Hepatocyte (in vitro differentiated cells): ENCODE data around the gene SLC25A2.

Source experiments
- EZH2 ChIP-seq: fragments of 200-600 bp; sonication (generic); IDR thresholded peaks from 2 replicates; pipeline ENCODE4 v1.6.1; 2016; ENCODE audit warnings: antibody characterized with exemption, mild to moderate bottlenecking, borderline replicate concordance
- TF ChIP-seq, protein P1 (sequence below): fragments of 200-600 bp; sonication (generic); IDR thresholded peaks from 2 replicates; pipeline ENCODE4 v1.5.1; 2016; ENCODE audit warnings: antibody characterized with exemption, mild to moderate bottlenecking; ENCODE audit not compliant: poor library complexity

DNA sequence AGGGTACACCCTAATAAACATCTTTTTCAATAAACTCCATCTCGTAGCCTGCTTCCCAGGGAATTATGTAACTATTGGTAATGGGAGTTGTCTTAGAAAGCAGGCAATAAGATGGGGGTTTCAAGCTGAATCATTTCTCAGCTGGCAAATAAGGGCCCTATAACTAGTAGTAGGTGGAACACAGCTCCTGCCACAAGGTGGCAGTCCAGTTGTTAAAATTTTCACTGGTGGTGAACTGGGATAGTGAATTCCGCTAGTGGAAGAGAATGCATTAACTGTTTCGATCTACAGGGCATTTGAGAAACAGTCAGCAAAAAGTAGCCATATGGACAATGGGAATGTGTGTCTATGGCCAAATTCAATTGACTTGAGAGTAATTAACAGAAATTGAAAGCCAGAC lies 30.9 kb downstream of the SLC25A2 start:
- TF ChIP-seq, protein P1, sequence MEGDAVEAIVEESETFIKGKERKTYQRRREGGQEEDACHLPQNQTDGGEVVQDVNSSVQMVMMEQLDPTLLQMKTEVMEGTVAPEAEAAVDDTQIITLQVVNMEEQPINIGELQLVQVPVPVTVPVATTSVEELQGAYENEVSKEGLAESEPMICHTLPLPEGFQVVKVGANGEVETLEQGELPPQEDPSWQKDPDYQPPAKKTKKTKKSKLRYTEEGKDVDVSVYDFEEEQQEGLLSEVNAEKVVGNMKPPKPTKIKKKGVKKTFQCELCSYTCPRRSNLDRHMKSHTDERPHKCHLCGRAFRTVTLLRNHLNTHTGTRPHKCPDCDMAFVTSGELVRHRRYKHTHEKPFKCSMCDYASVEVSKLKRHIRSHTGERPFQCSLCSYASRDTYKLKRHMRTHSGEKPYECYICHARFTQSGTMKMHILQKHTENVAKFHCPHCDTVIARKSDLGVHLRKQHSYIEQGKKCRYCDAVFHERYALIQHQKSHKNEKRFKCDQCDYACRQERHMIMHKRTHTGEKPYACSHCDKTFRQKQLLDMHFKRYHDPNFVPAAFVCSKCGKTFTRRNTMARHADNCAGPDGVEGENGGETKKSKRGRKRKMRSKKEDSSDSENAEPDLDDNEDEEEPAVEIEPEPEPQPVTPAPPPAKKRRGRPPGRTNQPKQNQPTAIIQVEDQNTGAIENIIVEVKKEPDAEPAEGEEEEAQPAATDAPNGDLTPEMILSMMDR: no peak
- TF ChIP-seq EZH2: no peak
